DND-41 (cell line): Measurements from ENCODE around the gene NIBAN1.

Experiments
- ATAC-seq: fragments of 200-7000 bp; cut with Tn5 transposase; 3 replicates; pipeline ENCODE4 v1.9.1; 2021; ENCODE audit warnings: low read depth; ENCODE audit not compliant: insufficient read depth
- DNase-seq: peaks from one replicate; pipeline ENCODE4 v3.0.0-alpha.2; 2020
- H2AFZ ChIP-seq: 2 replicates; pipeline ENCODE4 v1.6.0; 2012; ENCODE audit warnings: low read depth, low read length
- H3K27ac ChIP-seq: 2 replicates; pipeline ENCODE4 v1.5.1; 2012; ENCODE audit warnings: low read length, inconsistent platforms
- H3K27me3 ChIP-seq: fragments of 200-600 bp; sonication (generic); 2 replicates; pipeline ENCODE4 v1.6.0; 2012; ENCODE audit warnings: low read length, mild to moderate bottlenecking, inconsistent platforms; ENCODE audit not compliant: insufficient read depth, poor library complexity
- H3K36me3 ChIP-seq: 2 replicates; pipeline ENCODE4 v1.5.1; 2012; ENCODE audit warnings: low read length, inconsistent platforms; ENCODE audit not compliant: insufficient read depth
- H3K4me1 ChIP-seq: 2 replicates; pipeline ENCODE4 v1.5.1; 2012; ENCODE audit warnings: mild to moderate bottlenecking, low read length; ENCODE audit not compliant: insufficient read depth
- H3K4me2 ChIP-seq: 2 replicates; pipeline ENCODE4 v1.6.0; 2012; ENCODE audit warnings: mild to moderate bottlenecking, moderate library complexity, low read length, inconsistent platforms; ENCODE audit not compliant: insufficient read depth
- H3K4me3 ChIP-seq, 2 experiments: fragments of 200-600 bp in 1 of 2; shearing (Covaris generic) in 1 of 2; 2 replicates each; pipeline ENCODE4 v1.5.1; 2012 to 2016; ENCODE audit warnings: inconsistent platforms in 2 of 2, low read length in 2 of 2, mild to moderate bottlenecking in 2 of 2, low read depth in 1 of 2, moderate library complexity in 1 of 2
- H3K79me2 ChIP-seq: 2 replicates; pipeline ENCODE4 v1.6.0; 2012; ENCODE audit warnings: low read length, inconsistent platforms; ENCODE audit not compliant: insufficient read depth
- H3K9ac ChIP-seq: 2 replicates; pipeline ENCODE4 v1.6.0; 2012; ENCODE audit warnings: low read depth, mild to moderate bottlenecking, inconsistent platforms, low read length, moderate library complexity
- H3K9me3 ChIP-seq: 2 replicates; pipeline ENCODE4 v1.5.1; 2012; ENCODE audit warnings: low read length, moderate library complexity, mild to moderate bottlenecking, inconsistent platforms; ENCODE audit not compliant: insufficient read depth, severe bottlenecking
- H4K20me1 ChIP-seq: 2 replicates; pipeline ENCODE4 v1.6.0; 2012; ENCODE audit warnings: low read length; ENCODE audit not compliant: insufficient read depth
- EZH2 ChIP-seq: IDR thresholded peaks from 3 replicates; pipeline ENCODE4 v1.6.1; 2012; ENCODE audit warnings: borderline replicate concordance, low read depth, mild to moderate bottlenecking, moderate library complexity, low read length, inconsistent platforms; ENCODE audit not compliant: severe bottlenecking
- TF ChIP-seq, protein P1 (sequence below): IDR thresholded peaks from 2 replicates; pipeline ENCODE4 v1.5.1; 2012; ENCODE audit warnings: borderline replicate concordance, low read length, moderate library complexity, mild to moderate bottlenecking; ENCODE audit not compliant: poor library complexity, severe bottlenecking; ENCODE audit errors: extremely low read depth

Gene NIBAN1

DNA sequence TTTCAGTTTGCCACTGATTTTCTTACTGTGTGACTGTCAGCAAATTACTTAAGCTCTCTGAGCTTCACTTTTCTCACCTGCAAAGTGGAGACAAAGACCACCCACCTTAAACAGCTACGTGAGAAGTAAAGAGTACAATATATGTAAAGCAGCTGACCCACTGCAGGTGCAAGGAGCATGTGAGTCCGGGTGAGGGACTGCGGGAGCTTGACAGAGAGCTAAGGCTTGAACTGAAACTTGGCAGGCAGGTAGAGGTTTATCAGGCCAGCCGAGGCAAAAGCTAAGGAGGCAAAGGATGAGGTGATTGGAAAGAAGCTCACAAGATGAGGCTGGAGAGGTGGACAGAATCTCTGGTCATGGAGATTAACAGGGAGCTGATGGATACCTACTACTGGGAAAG, 36.6 kb downstream of the NIBAN1 start:
- Histone ChIP-seq H2AFZ (no peak overlapping the region), H3K27me3 (no peaks in the 10 kb centered on the region), H3K36me3 (no peaks in the 10 kb centered on the region), H3K9ac (no peak overlapping the region), H3K79me2 (no peaks in the 10 kb centered on the region), H3K27ac (no peak overlapping the region), H4K20me1 (no peaks in the 10 kb centered on the region), H3K4me2 (no peak overlapping the region), H3K9me3 (no peaks in the 10 kb centered on the region), H3K4me1 (no peaks in the 10 kb centered on the region), H3K4me3 (no peak overlapping the region)
- TF ChIP-seq, protein P1, sequence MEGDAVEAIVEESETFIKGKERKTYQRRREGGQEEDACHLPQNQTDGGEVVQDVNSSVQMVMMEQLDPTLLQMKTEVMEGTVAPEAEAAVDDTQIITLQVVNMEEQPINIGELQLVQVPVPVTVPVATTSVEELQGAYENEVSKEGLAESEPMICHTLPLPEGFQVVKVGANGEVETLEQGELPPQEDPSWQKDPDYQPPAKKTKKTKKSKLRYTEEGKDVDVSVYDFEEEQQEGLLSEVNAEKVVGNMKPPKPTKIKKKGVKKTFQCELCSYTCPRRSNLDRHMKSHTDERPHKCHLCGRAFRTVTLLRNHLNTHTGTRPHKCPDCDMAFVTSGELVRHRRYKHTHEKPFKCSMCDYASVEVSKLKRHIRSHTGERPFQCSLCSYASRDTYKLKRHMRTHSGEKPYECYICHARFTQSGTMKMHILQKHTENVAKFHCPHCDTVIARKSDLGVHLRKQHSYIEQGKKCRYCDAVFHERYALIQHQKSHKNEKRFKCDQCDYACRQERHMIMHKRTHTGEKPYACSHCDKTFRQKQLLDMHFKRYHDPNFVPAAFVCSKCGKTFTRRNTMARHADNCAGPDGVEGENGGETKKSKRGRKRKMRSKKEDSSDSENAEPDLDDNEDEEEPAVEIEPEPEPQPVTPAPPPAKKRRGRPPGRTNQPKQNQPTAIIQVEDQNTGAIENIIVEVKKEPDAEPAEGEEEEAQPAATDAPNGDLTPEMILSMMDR, result no peak
- no peak for TF ChIP-seq EZH2
- DNase-seq (no peak), ATAC-seq (no peak)

DNA sequence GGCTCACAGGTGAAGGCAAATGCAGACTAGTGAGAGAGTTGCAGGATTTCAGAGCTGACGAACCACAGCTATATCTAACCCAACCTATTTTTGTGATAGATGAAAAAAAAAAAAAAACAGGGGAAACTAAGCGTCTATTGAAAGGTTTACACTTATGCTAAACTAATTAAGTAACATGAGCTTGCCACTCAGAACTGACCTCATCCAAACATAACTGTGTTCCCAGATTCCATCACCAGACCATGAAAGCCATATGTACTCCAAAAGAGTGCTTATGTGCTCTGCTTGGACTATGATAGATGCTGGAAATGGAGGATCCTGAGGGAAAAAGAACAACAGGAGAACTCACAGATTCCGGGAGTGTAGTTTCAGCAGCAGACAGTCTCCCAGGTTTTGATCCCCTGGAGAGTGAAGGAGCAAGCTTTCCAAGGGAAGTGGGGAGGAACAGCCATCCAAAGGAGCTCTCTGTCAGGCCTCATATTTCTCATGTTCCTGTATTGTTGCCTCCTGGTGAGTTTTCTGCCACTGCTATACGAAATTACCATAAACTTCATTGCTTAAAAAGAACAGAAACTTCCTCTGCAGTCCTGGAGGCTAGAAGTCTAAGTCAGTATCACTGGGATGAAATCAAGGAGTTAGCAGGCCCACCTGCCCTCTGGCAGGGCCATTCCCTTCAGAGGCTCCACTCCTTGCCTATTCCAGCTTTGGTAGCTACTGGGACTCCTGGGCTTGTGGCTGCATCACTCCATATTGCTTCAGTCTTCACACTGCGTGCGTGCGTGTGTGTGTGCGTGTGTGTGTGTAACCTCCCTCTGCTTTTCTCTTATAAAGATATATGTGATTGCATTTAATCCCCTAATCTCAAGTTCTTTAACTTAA, 38.1 kb downstream of the NIBAN1 start:
- Histone ChIP-seq H3K79me2 (no peaks in the 10 kb centered on the region), H3K27ac (no peak overlapping the region), H3K4me2 (no peak overlapping the region), H3K4me1 (no peaks in the 10 kb centered on the region), H3K9ac (no peak overlapping the region), H3K27me3 (no peaks in the 10 kb centered on the region), H2AFZ (no peak overlapping the region), H4K20me1 (no peaks in the 10 kb centered on the region), H3K4me3 (no peak overlapping the region), H3K36me3 (no peaks in the 10 kb centered on the region), H3K9me3 (no peaks in the 10 kb centered on the region)
- DNase-seq (no peak), ATAC-seq (no peak)
- no peak for TF ChIP-seq EZH2
- TF ChIP-seq, protein P1, result no peak

DNA sequence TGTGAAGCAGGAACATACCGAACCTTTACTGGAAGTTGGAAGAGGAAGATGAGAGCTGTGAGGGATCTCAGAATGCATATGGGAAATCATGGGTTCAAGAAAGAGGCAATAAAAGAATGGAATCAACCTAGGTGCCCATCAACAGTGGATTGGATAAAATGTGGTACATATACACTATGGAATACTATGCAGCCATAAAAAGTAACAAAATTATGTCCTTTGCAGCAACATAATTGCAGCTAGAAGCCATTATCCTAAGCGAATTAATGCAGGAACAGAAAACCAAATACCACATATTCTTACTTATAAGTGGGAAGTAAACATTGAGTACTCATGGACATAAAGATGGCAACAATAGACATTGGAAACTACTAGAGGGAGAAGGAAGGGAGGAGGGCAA, 40.4 kb downstream of the NIBAN1 start:
- Histone ChIP-seq H3K4me3 (no peak overlapping the region), H3K27me3 (peaks cover 3% of the 10 kb centered on the region), H3K9me3 (no peaks in the 10 kb centered on the region), H4K20me1 (no peaks in the 10 kb centered on the region), H2AFZ (no peak overlapping the region), H3K9ac (no peak overlapping the region), H3K79me2 (no peaks in the 10 kb centered on the region), H3K4me2 (no peak overlapping the region), H3K4me1 (no peaks in the 10 kb centered on the region), H3K36me3 (no peaks in the 10 kb centered on the region), H3K27ac (no peak overlapping the region)
- no peak for TF ChIP-seq EZH2
- TF ChIP-seq, protein P1, result no peak
- DNase-seq (no peak), ATAC-seq (no peak)
